Measurements from ENCODE around the gene SHROOM3. TPM values are rescaled to one million over a fixed set of nuclear protein-coding genes. Genes with fewer than 3 reads are reported as not detected.

The SHROOM3 gene
- total and polyA plus RNA-seq, 8 donors: 13.5 to 96.9 (median 16.9) TPM

DNA sequence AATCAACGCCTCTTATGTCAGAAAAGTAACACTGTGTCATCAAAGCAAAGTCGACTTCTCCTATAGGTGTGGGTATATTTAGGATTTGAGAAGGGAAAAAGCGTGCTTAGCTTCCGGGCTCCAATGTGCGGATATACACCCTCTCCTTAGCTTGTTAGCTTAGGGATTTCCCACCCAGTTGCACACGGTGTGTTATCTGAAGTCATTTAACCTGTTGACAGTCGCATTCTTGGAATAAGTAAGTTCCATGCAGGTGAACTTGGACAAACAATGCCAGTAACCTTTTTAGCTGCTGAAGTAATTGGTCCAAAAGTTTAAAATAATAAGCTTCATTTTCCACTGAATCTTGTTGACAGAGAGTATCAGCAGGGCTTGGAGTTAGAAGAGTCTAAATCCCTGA, 113.7 kb downstream of the SHROOM3 start:
- H3K4me1 ChIP-seq: peaks cover 0 to 6% of the 10 kb centered on the region in 2 donors
- peak; percentile 60 for ATAC-seq
- H3K27ac ChIP-seq: no peak overlapping the region
- H3K9me3 ChIP-seq: no peaks in the 10 kb centered on the region
- intact Hi-C loops (cut with DNase I): no loop called here
- H3K4me3 ChIP-seq: no peak overlapping the region
- no peak for TF ChIP-seq CTCF (IDR thresholded peaks at IDR 0.05)
- no peak for DNase-seq
- H3K27me3 ChIP-seq: no peaks in the 10 kb centered on the region
- no peaks in the 10 kb centered on the region for H3K36me3 ChIP-seq

- Histone ChIP-seq H3K4me3 (no peak overlapping the region), H3K4me1 (peaks cover 0 to 6% of the 10 kb centered on the region in 2 donors), H3K9me3 (no peaks in the 10 kb centered on the region), H3K27ac (no peak overlapping the region), H3K36me3 (no peaks in the 10 kb centered on the region), H3K27me3 (no peaks in the 10 kb centered on the region)
- ATAC-seq: no peak
- intact Hi-C loops (cut with DNase I): no loop called here
- TF ChIP-seq CTCF (IDR thresholded peaks at IDR 0.05): no peak
- DNase-seq: no peak
These were observed 114.7 kb downstream of the SHROOM3 start for GRCh38 chr4:76549765-76550164.

DNA sequence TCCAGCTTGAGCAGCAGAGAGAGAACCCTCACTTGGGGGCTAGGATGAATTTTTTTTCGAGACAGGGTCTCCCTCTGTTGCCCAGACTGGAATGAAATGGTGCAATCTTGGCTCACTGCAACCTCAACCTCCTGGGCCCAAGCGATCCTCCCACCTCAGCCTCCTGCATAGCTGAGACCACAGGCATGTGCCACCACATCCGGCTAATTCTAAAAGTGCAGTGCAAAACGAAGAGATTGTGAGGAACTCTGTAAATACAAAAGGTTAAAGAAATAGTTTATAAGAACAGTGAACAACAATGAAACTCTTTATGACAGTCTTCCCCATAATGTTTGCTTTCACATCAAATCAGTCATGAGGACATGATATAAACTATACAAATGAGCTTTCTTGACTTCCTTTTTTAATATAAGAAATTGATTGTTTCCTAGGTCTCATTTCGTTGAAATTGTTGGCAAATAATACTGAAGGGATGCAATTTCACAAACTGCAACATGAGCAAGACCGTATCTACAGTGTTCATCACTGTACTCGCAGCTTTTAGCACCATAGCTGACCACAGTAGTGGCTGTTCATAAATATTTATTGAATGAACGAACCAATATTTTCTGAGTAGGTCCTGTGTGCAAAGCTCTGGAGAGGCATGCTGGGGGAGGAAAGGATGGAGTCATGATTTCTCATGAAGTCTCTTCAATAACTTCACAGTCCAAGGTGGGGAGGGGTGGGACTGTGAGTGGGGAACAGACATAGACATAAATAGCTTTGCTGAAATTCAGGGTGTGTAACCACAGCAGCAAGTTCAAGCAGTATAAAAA, 116.1 kb downstream of the SHROOM3 start:
- H3K27me3 ChIP-seq: no peaks in the 10 kb centered on the region
- H3K27ac ChIP-seq: no peak overlapping the region
- ATAC-seq (no peak), DNase-seq (no peak)
- no peaks in the 10 kb centered on the region for H3K36me3 ChIP-seq
- intact Hi-C loops (cut with DNase I): no loop called here
- no peak overlapping the region for H3K4me3 ChIP-seq
- H3K4me1 ChIP-seq: peaks cover 0 to 6% of the 10 kb centered on the region in 2 donors
- no peak for TF ChIP-seq CTCF (IDR thresholded peaks at IDR 0.05)
- H3K9me3 ChIP-seq: no peaks in the 10 kb centered on the region

DNA sequence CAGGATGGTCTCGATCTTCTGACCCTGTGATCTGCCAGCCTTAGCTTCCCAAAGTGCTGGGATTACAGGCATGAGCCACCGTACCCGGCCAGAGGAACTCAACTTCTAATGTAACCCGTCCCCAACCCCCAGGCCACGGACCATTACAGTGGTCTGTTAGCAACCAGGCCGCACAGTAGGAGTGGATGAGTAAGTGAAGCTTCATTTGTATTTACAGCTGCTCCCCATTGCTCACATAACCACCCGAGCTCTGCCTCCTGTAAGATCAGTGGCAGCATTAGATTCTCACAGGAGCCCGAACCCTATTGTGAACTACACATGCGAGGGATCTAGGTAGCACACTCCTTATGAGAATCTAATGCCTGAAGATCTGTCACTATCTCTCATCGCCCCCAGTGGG, 119.6 kb downstream of the SHROOM3 start:
- DNase-seq (no peak), ATAC-seq (no peak)
- Histone ChIP-seq H3K36me3 (no peaks in the 10 kb centered on the region), H3K4me1 (no peaks in the 10 kb centered on the region), H3K27me3 (no peaks in the 10 kb centered on the region), H3K27ac (no peak overlapping the region), H3K4me3 (no peak overlapping the region), H3K9me3 (no peaks in the 10 kb centered on the region)
- intact Hi-C loops (cut with DNase I): no loop called here
- no peak for TF ChIP-seq CTCF (IDR thresholded peaks at IDR 0.05)

- Histone ChIP-seq H3K27ac (no peak overlapping the region), H3K36me3 (no peaks in the 10 kb centered on the region), H3K9me3 (no peaks in the 10 kb centered on the region), H3K4me3 (no peak overlapping the region), H3K4me1 (no peaks in the 10 kb centered on the region), H3K27me3 (no peaks in the 10 kb centered on the region)
- TF ChIP-seq CTCF (IDR thresholded peaks at IDR 0.05): no peak
- DNase-seq: no peak
- intact Hi-C loops (cut with DNase I): no loop called here
- no peak for ATAC-seq
These were observed 121.4 kb downstream of the SHROOM3 start for GRCh38 chr4:76556452-76556851.

Data from left lung (tissue), 10 donors.